K562 (cell line): ENCODE data around the gene LACTB. TPM values are rescaled to one million over a fixed set of nuclear protein-coding genes. Genes with fewer than 3 reads are reported as not detected.

Experiments used
- ATAC-seq: fragments of 200-7000 bp; cut with Tn5 transposase; 3 replicates; pipeline ENCODE4 v1.9.1; 2020; ENCODE audit warnings: moderate library complexity
- BruUV-seq: library from RNA; stranded (reverse); fragments of 400-500 nt; replicated peaks from 2 replicates; lab custom pipeline; 2021; lab: Mats Ljungman, UMichigan
- CTCF ChIA-PET: fragments of 300-600 bp; formaldehyde crosslinking; extraction: SDS; loops from one replicate; lab custom pipeline; 2021; ENCODE audit warnings: low intra/inter-chr PET ratio; lab: Yijun Ruan, JAX
- POLR2A ChIA-PET: fragments of 300-600, 350-650 bp; sonication (Branson Sonifier 250); formaldehyde crosslinking; extraction: SDS; loops from one replicate; lab custom pipeline; 2021; ENCODE audit warnings: antibody characterized with exemption, inconsistent platforms; lab: Yijun Ruan, JAX
- DNase-seq, 4 experiments: peaks; one replicate each; pipeline versions ENCODE4 v3.0.0 to v3.0.0-alpha.2; 2011 to 2018; ENCODE audit warnings: low spot score in 3 of 4, mixed read lengths in 3 of 4; ENCODE audit errors: extremely low read depth in 1 of 4
- FAIRE-seq: peaks from 2 replicates; lab custom pipeline; 2011; peaks lifted over from hg19 to GRCh38; lab: Jason Lieb, UNC
- H2AFZ ChIP-seq: 2 replicates; pipeline ENCODE4 v1.6.0; 2011; ENCODE audit warnings: low read depth, low read length, control low read depth, inconsistent platforms
- H3K27ac ChIP-seq: fragments of 200-600 bp; 3 replicates; pipeline ENCODE4 v1.8.0; 2011; ENCODE audit warnings: low read depth, mild to moderate bottlenecking, control low read depth, inconsistent platforms, low read length, moderate library complexity, mixed read lengths; ENCODE audit errors: extremely low read depth
- H3K27me3 ChIP-seq, 2 experiments: fragments of 300-600 bp in 1 of 2; 2 replicates in 1 of 2; 3 replicates in 1 of 2; pipeline versions ENCODE4 v1.6.0 to v1.8.0; 2011; ENCODE audit warnings: inconsistent platforms in 2 of 2, low read length in 2 of 2, mild to moderate bottlenecking in 1 of 2, mixed read lengths in 1 of 2, moderate library complexity in 1 of 2; ENCODE audit not compliant: control insufficient read depth in 2 of 2, insufficient read depth in 2 of 2
- H3K36me3 ChIP-seq: fragments of 300-600 bp; 3 replicates; pipeline ENCODE4 v1.8.0; 2011; ENCODE audit warnings: mild to moderate bottlenecking, low read length, inconsistent platforms; ENCODE audit not compliant: control insufficient read depth, insufficient read depth
- H3K4me1 ChIP-seq, 2 experiments: fragments of 200-600 bp in 1 of 2; replicated peaks in 1 of 2; 2 replicates in 1 of 2; 3 replicates in 1 of 2; pipeline versions ENCODE4 v1.5.1 to v1.8.0; 2011; ENCODE audit warnings: inconsistent platforms in 2 of 2, low read length in 2 of 2, mild to moderate bottlenecking in 1 of 2, mixed read lengths in 1 of 2, moderate library complexity in 1 of 2; ENCODE audit not compliant: control insufficient read depth in 2 of 2, insufficient read depth in 2 of 2
- H3K4me2 ChIP-seq: 2 replicates; pipeline ENCODE4 v1.6.1; 2011; ENCODE audit warnings: low read length, control low read depth, inconsistent platforms, mixed read lengths; ENCODE audit not compliant: insufficient read depth
- H3K4me3 ChIP-seq: fragments of 200-600 bp; sonication (generic), shearing (Covaris generic); 2 replicates; pipeline ENCODE4 v1.5.1; 2016; ENCODE audit warnings: control low read depth, inconsistent platforms
- H3K79me2 ChIP-seq: fragments of 200-600 bp; 3 replicates; pipeline ENCODE4 v1.8.0; 2011; ENCODE audit warnings: low read length, inconsistent platforms; ENCODE audit not compliant: control insufficient read depth, insufficient read depth
- H3K9ac ChIP-seq, 2 experiments: 2 replicates each; pipeline versions ENCODE4 v1.6.0 to v1.6.1; 2011; ENCODE audit warnings: low read depth in 2 of 2, low read length in 2 of 2, control low read depth in 1 of 2, inconsistent platforms in 1 of 2, mild to moderate bottlenecking in 1 of 2, mixed read lengths in 1 of 2; ENCODE audit not compliant: insufficient read depth in 1 of 2
- H3K9me1 ChIP-seq: one replicate; pipeline ENCODE4 v1.6.0; 2011; ENCODE audit warnings: inconsistent platforms, mild to moderate bottlenecking, low read length, moderate library complexity; ENCODE audit not compliant: control insufficient read depth, insufficient read depth
- H3K9me3 ChIP-seq: replicated peaks from 2 replicates; pipeline ENCODE4 v1.5.1; 2011; ENCODE audit warnings: low read depth, low read length, inconsistent platforms; ENCODE audit not compliant: control insufficient read depth, insufficient read depth
- H4K20me1 ChIP-seq: replicated peaks from 2 replicates; pipeline ENCODE4 v1.6.1; 2011; ENCODE audit warnings: low read length, inconsistent platforms, mixed read lengths; ENCODE audit not compliant: control insufficient read depth, insufficient read depth
- ELF1 ChIP-seq: fragments of 200-800 bp; sonication (Bioruptor generic); IDR thresholded peaks from 2 replicates; pipeline ENCODE4 v1.6.1; 2016; ENCODE audit warnings: missing genetic modification characterization, missing compliant biosample characterization
- HDAC8 ChIP-seq: fragments of 450-650 bp; IDR thresholded peaks from 2 replicates; pipeline ENCODE4 v1.6.1; 2016; ENCODE audit warnings: mild to moderate bottlenecking, missing genetic modification characterization, moderate library complexity, missing compliant biosample characterization
- PYGO2 ChIP-seq: fragments of 450-650 bp; IDR thresholded peaks from 2 replicates; pipeline ENCODE4 v1.6.1; 2016; ENCODE audit warnings: mild to moderate bottlenecking, missing genetic modification characterization, moderate library complexity, missing compliant biosample characterization
- SPI1 ChIP-seq: IDR thresholded peaks from 2 replicates; pipeline ENCODE4 v1.6.1; 2011; ENCODE audit warnings: low read depth, low read length, control low read depth, borderline replicate concordance
- TRIM28 ChIP-seq: fragments of 450-650 bp; IDR thresholded peaks from 2 replicates; pipeline ENCODE4 v1.6.1; 2017
- ZFP1 ChIP-seq: fragments of 450-650 bp; formaldehyde crosslinking; IDR thresholded peaks from 2 replicates; pipeline ENCODE4 v1.4.0; 2020; ENCODE audit warnings: mild to moderate bottlenecking, mixed read lengths
- ZNF143 ChIP-seq: sonication (generic); formaldehyde crosslinking; IDR thresholded peaks from 2 replicates; pipeline ENCODE4 v1.9.0; 2022; ENCODE audit warnings: mild to moderate bottlenecking, missing genetic modification reagents
- ZNF239 ChIP-seq: fragments of 250-450 bp; sonication (Bioruptor Pico); IDR thresholded peaks from 2 replicates; pipeline ENCODE4 v1.4.0; 2020; ENCODE audit warnings: mild to moderate bottlenecking
- ZNF324 ChIP-seq: fragments of 250-450 bp; sonication (Bioruptor Pico); IDR thresholded peaks from 2 replicates; pipeline ENCODE4 v1.4.0; 2020; ENCODE audit warnings: mild to moderate bottlenecking
- WGBS: fragments of 100-300 bp; shearing (Covaris generic); methylation state at CpG from one replicate; pipeline ENCODE4 v1.1.6; 2016; ENCODE audit warnings: low coverage, mixed read lengths; ENCODE audit not compliant: insufficient coverage; ENCODE audit errors: missing lambda C conversion rate; 5-methylcytosine and 5-hydroxymethylcytosine counted together
- in situ Hi-C: fragments of 300-500 bp; cut with MboI; formaldehyde crosslinking; loops from 4 replicates; pipeline ENCODE4 v1.15.0; 2018; ENCODE audit warnings: inconsistent platforms, mixed read lengths
- intact Hi-C: fragments of 100-400 bp; cut with micrococcal nuclease; formaldehyde crosslinking; loops from 2 replicates; pipeline ENCODE4 v1.14.2; 2022
- polyA plus RNA-seq, 8 experiments: library from polyadenylated mRNA; depleted of rRNA in 4 of 8; stranded (reverse) in 5 of 8; unstranded in 3 of 8; fragments of >200 nt; fragmentation: Nextera tagmentation in 2 of 8; fragmentation: Illumina TruSeq in 1 of 8; extraction: Ambion mirVana in 2 of 8; extraction: Trizol in 1 of 8; gene quantifications; 2 replicates each; pipeline versions ENCODE4 v1.2.1 to v1.2.3, GENCODE V29; 2011 to 2014; ENCODE audit warnings: inconsistent platforms in 1 of 8, missing spikeins in 1 of 8
- total RNA-seq, 7 experiments: library from RNA; depleted of rRNA in 6 of 7; stranded (reverse); fragments of >200 nt in 6 of 7; fragmentation: Illumina TruSeq in 2 of 7; extraction: Trizol in 2 of 7; gene quantifications; 2 replicates each; pipeline versions ENCODE4 v1.2.1 to v1.2.3, GENCODE V29; 2011 to 2021; ENCODE audit warnings: low replicate concordance in 1 of 7
- TF ChIP-seq, protein P1 (sequence below): sonication (generic); formaldehyde crosslinking; IDR thresholded peaks from 2 replicates; pipeline ENCODE4 v1.8.1; 2023; ENCODE audit warnings: mild to moderate bottlenecking, missing genetic modification reagents, moderate library complexity
- TF ChIP-seq, protein P2 (sequence below): fragments of 450-650 bp; IDR thresholded peaks from 2 replicates; pipeline ENCODE4 v1.6.1; 2018; ENCODE audit not compliant: partially characterized antibody
- TF ChIP-seq, protein P3 (sequence below): fragments of 250-450 bp; sonication (Bioruptor Pico); IDR thresholded peaks from 2 replicates; pipeline ENCODE4 v1.5.0; 2021
- TF ChIP-seq, protein P4 (sequence below): fragments of 250-450 bp; sonication (Bioruptor Pico); IDR thresholded peaks from 2 replicates; pipeline ENCODE4 v1.4.0; 2020; ENCODE audit warnings: borderline replicate concordance
- TF ChIP-seq, protein P5 (sequence below): sonication (generic); formaldehyde crosslinking; IDR thresholded peaks from 2 replicates; pipeline ENCODE4 v1.8.0; 2022; ENCODE audit warnings: mild to moderate bottlenecking, missing genetic modification reagents

The LACTB gene
- total and polyA plus RNA-seq, 9 of the 15 experiments (the other 6 are each of a cell fraction or from before 2014, with no cell fraction given) = 3.1 to 15.5 (median 9.8) TPM

DNA sequence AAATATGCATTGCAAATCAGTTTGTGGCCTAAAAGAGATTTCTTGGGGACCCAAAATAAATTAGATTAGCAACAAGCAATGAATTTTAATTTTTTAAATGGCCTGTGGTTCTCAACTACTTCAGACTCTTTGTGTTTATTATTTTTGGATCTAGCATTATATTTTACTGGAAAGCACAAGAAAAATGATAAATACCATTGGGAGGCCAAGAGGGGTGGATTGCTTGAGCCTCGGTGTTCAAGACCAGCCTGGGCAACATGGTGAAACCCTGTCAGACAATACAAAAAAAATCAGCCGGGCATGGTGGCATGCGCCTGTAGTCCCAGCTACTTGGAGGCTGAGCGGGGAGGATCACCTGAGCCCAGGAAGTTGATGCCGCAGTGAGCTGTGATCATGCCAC is 13.6 kb downstream of the LACTB start:
- TF ChIP-seq, protein P1, sequence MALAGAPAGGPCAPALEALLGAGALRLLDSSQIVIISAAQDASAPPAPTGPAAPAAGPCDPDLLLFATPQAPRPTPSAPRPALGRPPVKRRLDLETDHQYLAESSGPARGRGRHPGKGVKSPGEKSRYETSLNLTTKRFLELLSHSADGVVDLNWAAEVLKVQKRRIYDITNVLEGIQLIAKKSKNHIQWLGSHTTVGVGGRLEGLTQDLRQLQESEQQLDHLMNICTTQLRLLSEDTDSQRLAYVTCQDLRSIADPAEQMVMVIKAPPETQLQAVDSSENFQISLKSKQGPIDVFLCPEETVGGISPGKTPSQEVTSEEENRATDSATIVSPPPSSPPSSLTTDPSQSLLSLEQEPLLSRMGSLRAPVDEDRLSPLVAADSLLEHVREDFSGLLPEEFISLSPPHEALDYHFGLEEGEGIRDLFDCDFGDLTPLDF (CRISPR knock-in tag) = no peak
- TF ChIP-seq ZNF324 (no peak), SPI1 (no peak), ZNF239 (CRISPR knock-in tag) (no peak), ELF1 (tag) (no peak), PYGO2 (tag) (no peak), ZFP1 (CRISPR knock-in tag) (no peak), TRIM28 (no peak), ZNF143 (CRISPR knock-in tag) (no peak), HDAC8 (no peak)
- TF ChIP-seq, protein P2, sequence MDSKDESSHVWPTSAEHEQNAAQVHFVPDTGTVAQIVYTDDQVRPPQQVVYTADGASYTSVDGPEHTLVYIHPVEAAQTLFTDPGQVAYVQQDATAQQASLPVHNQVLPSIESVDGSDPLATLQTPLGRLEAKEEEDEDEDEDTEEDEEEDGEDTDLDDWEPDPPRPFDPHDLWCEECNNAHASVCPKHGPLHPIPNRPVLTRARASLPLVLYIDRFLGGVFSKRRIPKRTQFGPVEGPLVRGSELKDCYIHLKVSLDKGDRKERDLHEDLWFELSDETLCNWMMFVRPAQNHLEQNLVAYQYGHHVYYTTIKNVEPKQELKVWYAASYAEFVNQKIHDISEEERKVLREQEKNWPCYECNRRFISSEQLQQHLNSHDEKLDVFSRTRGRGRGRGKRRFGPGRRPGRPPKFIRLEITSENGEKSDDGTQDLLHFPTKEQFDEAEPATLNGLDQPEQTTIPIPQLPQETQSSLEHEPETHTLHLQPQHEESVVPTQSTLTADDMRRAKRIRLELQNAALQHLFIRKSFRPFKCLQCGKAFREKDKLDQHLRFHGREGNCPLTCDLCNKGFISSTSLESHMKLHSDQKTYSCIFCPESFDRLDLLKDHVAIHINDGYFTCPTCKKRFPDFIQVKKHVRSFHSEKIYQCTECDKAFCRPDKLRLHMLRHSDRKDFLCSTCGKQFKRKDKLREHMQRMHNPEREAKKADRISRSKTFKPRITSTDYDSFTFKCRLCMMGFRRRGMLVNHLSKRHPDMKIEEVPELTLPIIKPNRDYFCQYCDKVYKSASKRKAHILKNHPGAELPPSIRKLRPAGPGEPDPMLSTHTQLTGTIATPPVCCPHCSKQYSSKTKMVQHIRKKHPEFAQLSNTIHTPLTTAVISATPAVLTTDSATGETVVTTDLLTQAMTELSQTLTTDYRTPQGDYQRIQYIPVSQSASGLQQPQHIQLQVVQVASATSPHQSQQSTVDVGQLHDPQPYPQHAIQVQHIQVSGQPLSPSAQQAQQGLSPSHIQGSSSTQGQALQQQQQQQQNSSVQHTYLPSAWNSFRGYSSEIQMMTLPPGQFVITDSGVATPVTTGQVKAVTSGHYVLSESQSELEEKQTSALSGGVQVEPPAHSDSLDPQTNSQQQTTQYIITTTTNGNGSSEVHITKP = no peak
- TF ChIP-seq, protein P3, sequence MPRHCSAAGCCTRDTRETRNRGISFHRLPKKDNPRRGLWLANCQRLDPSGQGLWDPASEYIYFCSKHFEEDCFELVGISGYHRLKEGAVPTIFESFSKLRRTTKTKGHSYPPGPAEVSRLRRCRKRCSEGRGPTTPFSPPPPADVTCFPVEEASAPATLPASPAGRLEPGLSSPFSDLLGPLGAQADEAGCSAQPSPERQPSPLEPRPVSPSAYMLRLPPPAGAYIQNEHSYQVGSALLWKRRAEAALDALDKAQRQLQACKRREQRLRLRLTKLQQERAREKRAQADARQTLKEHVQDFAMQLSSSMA (CRISPR knock-in tag) = no peak
- TF ChIP-seq, protein P4, sequence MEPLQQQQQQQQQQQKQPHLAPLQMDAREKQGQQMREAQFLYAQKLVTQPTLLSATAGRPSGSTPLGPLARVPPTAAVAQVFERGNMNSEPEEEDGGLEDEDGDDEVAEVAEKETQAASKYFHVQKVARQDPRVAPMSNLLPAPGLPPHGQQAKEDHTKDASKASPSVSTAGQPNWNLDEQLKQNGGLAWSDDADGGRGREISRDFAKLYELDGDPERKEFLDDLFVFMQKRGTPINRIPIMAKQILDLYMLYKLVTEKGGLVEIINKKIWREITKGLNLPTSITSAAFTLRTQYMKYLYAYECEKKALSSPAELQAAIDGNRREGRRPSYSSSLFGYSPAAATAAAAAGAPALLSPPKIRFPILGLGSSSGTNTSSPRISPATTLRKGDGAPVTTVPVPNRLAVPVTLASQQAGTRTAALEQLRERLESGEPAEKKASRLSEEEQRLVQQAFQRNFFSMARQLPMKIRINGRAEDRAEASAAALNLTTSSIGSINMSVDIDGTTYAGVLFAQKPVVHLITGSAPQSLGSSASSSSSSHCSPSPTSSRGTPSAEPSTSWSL (CRISPR knock-in tag) = no peak
- TF ChIP-seq, protein P5, sequence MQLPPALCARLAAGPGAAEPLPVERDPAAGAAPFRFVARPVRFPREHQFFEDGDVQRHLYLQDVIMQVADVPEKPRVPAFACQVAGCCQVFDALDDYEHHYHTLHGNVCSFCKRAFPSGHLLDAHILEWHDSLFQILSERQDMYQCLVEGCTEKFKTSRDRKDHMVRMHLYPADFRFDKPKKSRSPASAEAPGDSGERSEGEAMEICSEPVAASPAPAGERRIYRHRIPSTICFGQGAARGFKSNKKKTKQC = no peak
- intact Hi-C loops (no loop called here), in situ Hi-C loops (no loop called here)
- no peaks in the 10 kb centered on the region for H3K9me3 ChIP-seq
- DNase-seq = no peak
- no peaks in the 10 kb centered on the region for H4K20me1 ChIP-seq
- no peak for FAIRE-seq
- ChIA-PET CTCF (no interaction called here), POLR2A (interaction anchor here (0.7 to 1.8 kb wide), 4 partner anchors 8 to 21 kb away, joined by 3 to 6 read pairs (median 4); no protein-coding TSS in a partner anchor)
- H3K79me2 ChIP-seq = no peaks in the 10 kb centered on the region
- no peaks in the 10 kb centered on the region for H3K4me1 ChIP-seq
- no peak overlapping the region for H3K27ac ChIP-seq
- no peak overlapping the region for H2AFZ ChIP-seq
- no peak overlapping the region for H3K9ac ChIP-seq
- H3K27me3 ChIP-seq = no peaks in the 10 kb centered on the region
- no peaks in the 10 kb centered on the region for H3K9me1 ChIP-seq
- no peak overlapping the region for H3K4me3 ChIP-seq
- no peak overlapping the region for H3K4me2 ChIP-seq
- no peak for ATAC-seq
- 84% methylated on average over 5 of the region's 5 CpGs for WGBS
- no TSS peak for BruUV-seq
- no peaks in the 10 kb centered on the region for H3K36me3 ChIP-seq
